K562 (cell line): ENCODE results near the gene TAF10. TPM values are rescaled to one million over a fixed set of nuclear protein-coding genes. Genes with fewer than 3 reads are reported as not detected.

Experiments
- BMI1 ChIP-seq: fragments of 150-350 bp; IDR thresholded peaks from 2 replicates; pipeline ENCODE4 v1.6.1; 2014; ENCODE audit warnings: low read length
- CBX8 ChIP-seq: fragments of 200-600 bp; sonication (generic); IDR thresholded peaks from 2 replicates; pipeline ENCODE4 v1.6.1; 2012; ENCODE audit warnings: borderline replicate concordance, mixed run types, low read depth, mild to moderate bottlenecking, moderate library complexity, mixed read lengths, low read length, control low read depth, inconsistent platforms; ENCODE audit not compliant: poor library complexity, severe bottlenecking; ENCODE audit errors: extremely low read depth
- CHAMP1 ChIP-seq: fragments of 450-650 bp; IDR thresholded peaks from 2 replicates; pipeline ENCODE4 v1.6.1; 2016; ENCODE audit warnings: mild to moderate bottlenecking
- CTCF ChIP-seq, 3 experiments: IDR thresholded peaks in 2 of 3; conservative IDR thresholded peaks in 1 of 3; 2 replicates each; pipeline ENCODE4 v1.5.1; 2011 to 2012; ENCODE audit warnings: low read length in 3 of 3, mild to moderate bottlenecking in 3 of 3, control low read depth in 2 of 3, improper control_type of control experiment in 1 of 3, inconsistent platforms in 1 of 3, low read depth in 1 of 3, mixed read lengths in 1 of 3, moderate library complexity in 1 of 3; ENCODE audit not compliant: insufficient read depth in 2 of 3
- ESRRB ChIP-seq: fragments of 250-450 bp; sonication (Bioruptor Pico); IDR thresholded peaks from 2 replicates; pipeline ENCODE4 v1.5.0; 2020; ENCODE audit warnings: mild to moderate bottlenecking, moderate library complexity, borderline replicate concordance
- GABPB1 ChIP-seq: sonication (generic); formaldehyde crosslinking; IDR thresholded peaks from 2 replicates; pipeline ENCODE4 v1.8.0; 2022; ENCODE audit warnings: mild to moderate bottlenecking, missing genetic modification reagents
- KDM2B ChIP-seq: fragments of 250-450 bp; sonication (Bioruptor Pico); IDR thresholded peaks from 2 replicates; pipeline ENCODE4 v1.8.0; 2021; ENCODE audit warnings: mild to moderate bottlenecking, moderate library complexity
- MIER1 ChIP-seq: fragments of 450-650 bp; IDR thresholded peaks from 2 replicates; pipeline ENCODE4 v1.6.1; 2016; ENCODE audit warnings: antibody characterized with exemption, mild to moderate bottlenecking, low read depth
- NCOA1 ChIP-seq: fragments of 450-650 bp; IDR thresholded peaks from 2 replicates; pipeline ENCODE4 v1.6.1; 2016; ENCODE audit warnings: low read depth
- NFIX ChIP-seq: fragments of 250-450 bp; sonication (Bioruptor Pico); IDR thresholded peaks from 2 replicates; pipeline ENCODE4 v1.4.0; 2020; ENCODE audit warnings: low read depth, mild to moderate bottlenecking, moderate library complexity
- PURB ChIP-seq: sonication (generic); formaldehyde crosslinking; IDR thresholded peaks from 2 replicates; pipeline ENCODE4 v1.9.0; 2021; ENCODE audit warnings: low read depth, mild to moderate bottlenecking, missing genetic modification reagents
- RBM15 ChIP-seq: fragments of 200-400 bp; formaldehyde crosslinking; IDR thresholded peaks from 2 replicates; pipeline ENCODE4 v1.6.1; 2018; ENCODE audit warnings: mild to moderate bottlenecking, low read length, moderate library complexity; ENCODE audit not compliant: insufficient read depth
- RNF2 ChIP-seq: sonication (generic); IDR thresholded peaks from 2 replicates; pipeline ENCODE4 v1.6.1; 2016
- SNIP1 ChIP-seq: fragments of 450-650 bp; IDR thresholded peaks from 2 replicates; pipeline ENCODE4 v1.7.1; 2017; ENCODE audit warnings: low read depth, mild to moderate bottlenecking
- TAF15 ChIP-seq: fragments of 200-400 bp; formaldehyde crosslinking; IDR thresholded peaks from 2 replicates; pipeline ENCODE4 v1.6.1; 2017; ENCODE audit warnings: mild to moderate bottlenecking, low read depth, low read length, moderate library complexity
- TOE1 ChIP-seq, 2 experiments: fragments of 450-650 bp in 1 of 2; sonication (generic) in 1 of 2; formaldehyde crosslinking in 1 of 2; IDR thresholded peaks; 2 replicates each; pipeline versions ENCODE4 v1.7.1 to v1.8.0; 2016 to 2022; ENCODE audit warnings: borderline replicate concordance in 2 of 2, mild to moderate bottlenecking in 2 of 2, antibody characterized with exemption in 1 of 2, inconsistent platforms in 1 of 2, low read depth in 1 of 2, missing genetic modification reagents in 1 of 2, moderate library complexity in 1 of 2
- WHSC1 ChIP-seq: IDR thresholded peaks from one replicate; pipeline ENCODE4 v1.6.1; 2012; ENCODE audit warnings: low read length, control low read depth, inconsistent platforms
- ZNF253 ChIP-seq: fragments of 250-450 bp; sonication (Bioruptor Pico); conservative IDR thresholded peaks from 2 replicates; pipeline ENCODE4 v1.6.1; 2021; ENCODE audit warnings: mild to moderate bottlenecking
- ZNF584 ChIP-seq: fragments of 200-800 bp; sonication (Bioruptor generic); IDR thresholded peaks from 2 replicates; pipeline ENCODE4 v1.6.1; 2016; ENCODE audit warnings: low read depth, mild to moderate bottlenecking, missing genetic modification characterization, missing compliant biosample characterization
- polyA plus RNA-seq, 8 experiments: library from polyadenylated mRNA; depleted of rRNA in 4 of 8; stranded (reverse) in 5 of 8; unstranded in 3 of 8; fragments of >200 nt; fragmentation: Nextera tagmentation in 2 of 8; fragmentation: Illumina TruSeq in 1 of 8; extraction: Ambion mirVana in 2 of 8; extraction: Trizol in 1 of 8; gene quantifications; 2 replicates each; pipeline versions ENCODE4 v1.2.1 to v1.2.3, GENCODE V29; 2011 to 2014; ENCODE audit warnings: inconsistent platforms in 1 of 8, missing spikeins in 1 of 8
- total RNA-seq, 7 experiments: library from RNA; depleted of rRNA in 6 of 7; stranded (reverse); fragments of >200 nt in 6 of 7; fragmentation: Illumina TruSeq in 2 of 7; extraction: Trizol in 2 of 7; gene quantifications; 2 replicates each; pipeline versions ENCODE4 v1.2.1 to v1.2.3, GENCODE V29; 2011 to 2021; ENCODE audit warnings: low replicate concordance in 1 of 7
- TF ChIP-seq, protein P1 (sequence below): sonication (generic); formaldehyde crosslinking; IDR thresholded peaks from 2 replicates; pipeline ENCODE4 v1.9.0; 2022; ENCODE audit warnings: mild to moderate bottlenecking, missing genetic modification reagents
- TF ChIP-seq, protein P2 (sequence below): sonication (generic); formaldehyde crosslinking; IDR thresholded peaks from 2 replicates; pipeline ENCODE4 v1.9.0; 2022; ENCODE audit warnings: mild to moderate bottlenecking, missing genetic modification reagents

TAF10 gene
- total and polyA plus RNA-seq, 9 of the 15 experiments (the other 6 are each of a cell fraction or from before 2014, with no cell fraction given), result 19.5 to 197 (median 121) TPM

DNA sequence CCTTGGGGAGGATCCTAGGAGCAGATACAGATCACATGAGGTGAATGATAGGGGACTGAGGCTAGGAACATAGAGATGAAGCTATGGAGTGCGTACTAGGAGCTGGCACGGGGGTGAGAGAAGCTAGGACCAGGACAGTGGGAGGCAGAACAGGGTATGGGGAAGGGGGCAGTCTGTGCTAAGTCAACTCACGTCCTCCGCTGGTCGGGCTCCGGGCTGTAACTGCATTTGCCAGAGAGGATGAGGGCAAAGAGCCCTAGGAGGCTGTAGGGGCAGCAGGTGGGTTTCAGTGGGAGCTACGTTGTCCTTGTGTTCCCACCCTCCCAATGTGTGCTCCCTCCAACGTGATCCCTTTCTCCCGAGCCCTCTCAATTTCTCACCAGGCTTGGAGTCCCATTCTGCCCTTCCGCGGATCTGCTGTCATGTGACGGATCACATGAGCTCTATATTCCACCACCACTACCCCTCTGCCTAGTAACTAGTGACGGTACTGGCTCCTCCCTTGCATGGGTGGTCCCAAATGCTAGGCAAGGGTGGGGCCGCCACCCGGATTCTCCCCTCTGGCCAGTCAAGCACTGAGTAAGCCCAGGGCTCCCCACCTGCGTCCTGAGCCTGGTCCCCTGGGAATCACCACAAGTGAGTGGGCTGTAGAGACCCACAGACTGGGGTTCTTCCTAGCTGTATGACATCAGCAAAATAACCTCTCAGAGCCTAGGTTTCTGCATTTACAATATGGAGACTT lies 7.2 kb upstream of the TAF10 start, which contains the start of gene TPP1 (continued):
- TF ChIP-seq BMI1 (no peak), KDM2B (CRISPR knock-in tag) (no peak), ESRRB (CRISPR knock-in tag) (no peak), RNF2 (no peak), PURB (CRISPR knock-in tag) (no peak), WHSC1 (no peak), MIER1 (no peak), CTCF (IDR thresholded peaks at IDR 0.05 in 2 of 3, conservative IDR thresholded peaks at IDR 0.05 in 1 of 3; ENCODE audit: insufficient read depth in 2 of 3, low read depth in 1 of 3, low read length in 3 of 3) (no peak), GABPB1 (CRISPR knock-in tag) (no peak), ZNF253 (no peak), TAF15 (no peak), ZNF584 (CRISPR knock-in tag) (no peak), NCOA1 (no peak), RBM15 (no peak), TOE1 (IDR thresholded peaks at IDR 0.05; ENCODE audit: borderline replicate concordance) (peak; percentile 96), TOE1 (CRISPR knock-in tag; IDR thresholded peaks at IDR 0.05; ENCODE audit: borderline replicate concordance, low read depth) (no peak), CHAMP1 (no peak), NFIX (CRISPR knock-in tag) (no peak), SNIP1 (no peak), CBX8 (no peak)
- TF ChIP-seq, protein P1, sequence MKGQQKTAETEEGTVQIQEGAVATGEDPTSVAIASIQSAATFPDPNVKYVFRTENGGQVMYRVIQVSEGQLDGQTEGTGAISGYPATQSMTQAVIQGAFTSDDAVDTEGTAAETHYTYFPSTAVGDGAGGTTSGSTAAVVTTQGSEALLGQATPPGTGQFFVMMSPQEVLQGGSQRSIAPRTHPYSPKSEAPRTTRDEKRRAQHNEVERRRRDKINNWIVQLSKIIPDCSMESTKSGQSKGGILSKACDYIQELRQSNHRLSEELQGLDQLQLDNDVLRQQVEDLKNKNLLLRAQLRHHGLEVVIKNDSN (CRISPR knock-in tag), result peak; percentile 99
- TF ChIP-seq, protein P2, sequence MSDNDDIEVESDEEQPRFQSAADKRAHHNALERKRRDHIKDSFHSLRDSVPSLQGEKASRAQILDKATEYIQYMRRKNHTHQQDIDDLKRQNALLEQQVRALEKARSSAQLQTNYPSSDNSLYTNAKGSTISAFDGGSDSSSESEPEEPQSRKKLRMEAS (CRISPR knock-in tag), result no peak; the same call in 1 of the 2 replicates
